Smooth muscle cell (in vitro differentiated cells): Measurements from ENCODE around the gene AQP7. TPM values are rescaled to one million over a fixed set of nuclear protein-coding genes. Genes with fewer than 3 reads are reported as not detected.

ENCODE experiments used
- DNase-seq: peaks from one replicate; lab custom pipeline; 2025; ENCODE audit not compliant: unreplicated experiment; lab: John Stamatoyannopoulos, UW
- H2AFZ ChIP-seq: fragments of 200-600 bp; sonication (generic); 2 replicates; pipeline ENCODE4 v1.6.0; 2016; ENCODE audit warnings: antibody characterized with exemption, low read depth, mild to moderate bottlenecking
- H3F3A ChIP-seq: fragments of 200-600 bp; sonication (generic); 2 replicates; pipeline ENCODE4 v1.6.0; 2017; ENCODE audit warnings: antibody characterized with exemption, low read depth
- H3K27ac ChIP-seq: fragments of 200-600 bp; sonication (generic); 2 replicates; pipeline ENCODE4 v1.5.1; 2016; ENCODE audit warnings: low read depth, mild to moderate bottlenecking
- H3K27me3 ChIP-seq: fragments of 200-600 bp; sonication (generic); 2 replicates; pipeline ENCODE4 v1.6.1; 2016; ENCODE audit warnings: low read depth, mild to moderate bottlenecking
- H3K36me3 ChIP-seq: fragments of 200-600 bp; sonication (generic); 2 replicates; pipeline ENCODE4 v1.5.1; 2016; ENCODE audit warnings: low read depth
- H3K4me1 ChIP-seq: fragments of 200-600 bp; sonication (generic); 2 replicates; pipeline ENCODE4 v1.5.1; 2016; ENCODE audit warnings: low read depth
- H3K4me2 ChIP-seq: fragments of 200-600 bp; sonication (generic); 2 replicates; pipeline ENCODE4 v1.6.0; 2016; ENCODE audit warnings: mild to moderate bottlenecking
- H3K4me3 ChIP-seq: fragments of 200-600 bp; sonication (generic); 2 replicates; pipeline ENCODE4 v1.5.1; 2016; ENCODE audit warnings: mild to moderate bottlenecking
- H3K79me2 ChIP-seq: fragments of 200-600 bp; sonication (generic); 2 replicates; pipeline ENCODE4 v1.6.0; 2016; ENCODE audit warnings: low read depth, mild to moderate bottlenecking
- H3K9ac ChIP-seq: fragments of 200-600 bp; sonication (generic); 2 replicates; pipeline ENCODE4 v1.6.0; 2016; ENCODE audit warnings: low read depth
- H3K9me3 ChIP-seq: fragments of 200-600 bp; sonication (generic); replicated peaks from 2 replicates; pipeline ENCODE4 v1.5.1; 2016; ENCODE audit warnings: low read depth
- H4K20me1 ChIP-seq: fragments of 200-600 bp; sonication (generic); 2 replicates; pipeline ENCODE4 v1.6.0; 2016; ENCODE audit warnings: low read depth
- CTCF ChIP-seq: fragments of 200-600 bp; sonication (generic); IDR thresholded peaks from 2 replicates; pipeline ENCODE4 v1.5.1; 2017; ENCODE audit warnings: borderline replicate concordance, mild to moderate bottlenecking, antibody characterized with exemption; ENCODE audit not compliant: insufficient read depth, poor library complexity, severe bottlenecking
- WGBS: methylation state at CpG from one replicate; pipeline ENCODE4 v1.1.7; 2016; ENCODE audit warnings: low lambda C conversion rate; 5-methylcytosine and 5-hydroxymethylcytosine counted together
- polyA plus RNA-seq: library from polyadenylated mRNA; unstranded; fragments of >200 nt; fragmentation: Nextera tagmentation; extraction: Ambion mirVana; gene quantifications from 2 replicates; pipeline ENCODE4 v1.2.1, GENCODE V29; 2016
- total RNA-seq: library from RNA; depleted of rRNA; stranded (reverse); fragments of >200 nt; gene quantifications from 2 replicates; pipeline ENCODE4 v1.2.3, GENCODE V29; 2014

Gene AQP7
- total and polyA plus RNA-seq, 2 experiments from 2014 or later: 0.45 to 0.76 TPM

DNA sequence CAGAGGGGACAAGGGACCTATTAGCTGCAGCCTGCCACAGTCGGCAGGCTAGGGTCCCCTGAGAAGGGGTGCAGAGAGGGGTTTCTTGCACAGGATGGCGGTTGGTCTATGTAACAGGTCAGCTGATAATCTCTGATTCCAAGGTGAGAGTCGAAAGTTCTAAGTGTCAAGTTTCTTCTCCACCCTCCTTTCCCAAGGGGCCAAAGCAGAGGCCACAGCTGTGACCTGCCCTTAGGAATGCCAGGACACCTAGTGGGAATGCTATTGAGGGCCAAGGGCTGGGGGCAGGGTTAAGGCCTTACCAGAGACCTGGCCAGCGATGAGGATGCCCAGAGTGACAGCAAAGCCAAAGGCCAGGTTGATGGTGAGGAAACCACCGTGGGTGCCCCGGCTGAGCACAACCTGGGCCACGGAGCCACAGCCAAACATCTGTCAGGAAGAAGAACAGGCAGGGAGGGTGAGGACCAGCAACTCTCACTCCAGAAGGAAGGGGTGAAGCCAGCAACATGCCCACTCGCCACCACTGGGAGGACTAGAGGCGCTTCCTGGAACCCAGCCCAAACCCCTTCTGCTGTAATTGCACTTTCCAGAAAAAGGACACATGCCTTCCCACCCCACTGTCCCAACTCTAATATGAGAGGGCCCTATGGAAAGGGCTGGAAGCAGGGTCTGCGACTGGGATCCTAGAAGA, 41.2 kb upstream of the AQP7 start:
- Histone ChIP-seq H3K79me2 (no peaks in the 10 kb centered on the region), H3F3A (no peaks in the 10 kb centered on the region), H3K27ac (no peak overlapping the region)

DNA sequence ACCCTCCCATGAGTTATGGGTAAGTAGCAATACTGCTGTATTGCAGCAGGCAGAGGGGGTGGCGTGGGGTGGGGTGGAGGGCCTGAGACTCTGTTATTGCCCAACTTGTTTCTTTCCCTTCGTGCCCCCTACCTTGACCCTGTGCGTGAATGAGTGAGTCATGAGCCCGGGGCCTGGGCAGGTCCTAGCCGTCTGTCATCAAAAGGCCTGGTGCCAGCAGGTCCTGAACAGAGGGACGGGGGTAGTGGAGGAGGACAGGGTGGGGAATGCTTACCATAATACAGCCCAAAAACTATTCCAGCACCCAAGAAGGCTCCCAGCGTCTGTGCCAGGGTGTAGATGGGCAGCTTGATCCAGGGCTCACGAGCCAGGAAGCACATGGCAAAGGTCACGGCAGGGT, 40.7 kb upstream of the AQP7 start:
- H3K4me3 ChIP-seq: no peak overlapping the region
- no peaks in the 10 kb centered on the region for H3K27me3 ChIP-seq
- H3K79me2 ChIP-seq: no peaks in the 10 kb centered on the region
- H3F3A ChIP-seq: no peaks in the 10 kb centered on the region
- H3K9me3 ChIP-seq: no peaks in the 10 kb centered on the region
- H3K4me2 ChIP-seq: no peak overlapping the region
- no peak for TF ChIP-seq CTCF
- no peaks in the 10 kb centered on the region for H3K36me3 ChIP-seq
- H3K9ac ChIP-seq: no peak overlapping the region
- no peaks in the 10 kb centered on the region for H4K20me1 ChIP-seq
- WGBS: 82% methylated on average over 9 of the region's 9 CpGs
- H2AFZ ChIP-seq: no peak overlapping the region
- H3K4me1 ChIP-seq: peaks cover 15% of the 10 kb centered on the region
- no peak overlapping the region for H3K27ac ChIP-seq
- no peak for DNase-seq

More for the DNA sequence above, 41.2 kb upstream of the AQP7 start:
- peaks cover 15% of the 10 kb centered on the region for H3K4me1 ChIP-seq
- no peaks in the 10 kb centered on the region for H3K27me3 ChIP-seq
- no peak overlapping the region for H3K4me2 ChIP-seq
- H3K9me3 ChIP-seq: no peaks in the 10 kb centered on the region
- no peak for TF ChIP-seq CTCF
- H3K36me3 ChIP-seq: no peaks in the 10 kb centered on the region
- no peak overlapping the region for H2AFZ ChIP-seq
- H3K9ac ChIP-seq: no peak overlapping the region
- 90% methylated on average over 10 of the region's 10 CpGs for WGBS
- no peaks in the 10 kb centered on the region for H4K20me1 ChIP-seq
- H3K4me3 ChIP-seq: no peak overlapping the region
- no peak for DNase-seq

GRCh38 chr9:33442125-33442524, 39.8 kb upstream of the AQP7 start:
- WGBS: 96% methylated on average over 15 of the region's 15 CpGs
- no peaks in the 10 kb centered on the region for H3K9me3 ChIP-seq
- H4K20me1 ChIP-seq: no peaks in the 10 kb centered on the region
- TF ChIP-seq CTCF: no peak
- no peaks in the 10 kb centered on the region for H3K36me3 ChIP-seq
- H3K27me3 ChIP-seq: no peaks in the 10 kb centered on the region
- peaks cover 15% of the 10 kb centered on the region for H3K4me1 ChIP-seq
- no peak for DNase-seq
- H3K4me3 ChIP-seq: no peak overlapping the region
- H2AFZ ChIP-seq: no peak overlapping the region
- H3K27ac ChIP-seq: no peak overlapping the region
- H3K79me2 ChIP-seq: no peaks in the 10 kb centered on the region
- H3K4me2 ChIP-seq: no peak overlapping the region
- H3F3A ChIP-seq: no peaks in the 10 kb centered on the region
- H3K9ac ChIP-seq: no peak overlapping the region

GRCh38 chr9:33440609-33441008, 38.2 kb upstream of the AQP7 start:
- H3K36me3 ChIP-seq: no peaks in the 10 kb centered on the region
- H3K9ac ChIP-seq: no peak overlapping the region
- WGBS: 74% methylated on average over 1 of the region's 1 CpG
- no peaks in the 10 kb centered on the region for H3F3A ChIP-seq
- H3K4me2 ChIP-seq: no peak overlapping the region
- DNase-seq: no peak
- no peaks in the 10 kb centered on the region for H3K27me3 ChIP-seq
- H3K4me1 ChIP-seq: peaks cover 13% of the 10 kb centered on the region
- no peak for TF ChIP-seq CTCF
- no peak overlapping the region for H3K4me3 ChIP-seq
- H3K9me3 ChIP-seq: no peaks in the 10 kb centered on the region
- H2AFZ ChIP-seq: no peak overlapping the region
- H3K27ac ChIP-seq: no peak overlapping the region
- H3K79me2 ChIP-seq: no peaks in the 10 kb centered on the region
- H4K20me1 ChIP-seq: no peaks in the 10 kb centered on the region
